CD4-positive, alpha-beta T cell treated with Interleukin-21 for 1 hour (primary cell): ENCODE data around the gene TNS1.

Experiments used
- DNase-seq: peaks from one replicate; pipeline ENCODE4 v3.0.0-alpha.2; 2020

Gene TNS1

DNA sequence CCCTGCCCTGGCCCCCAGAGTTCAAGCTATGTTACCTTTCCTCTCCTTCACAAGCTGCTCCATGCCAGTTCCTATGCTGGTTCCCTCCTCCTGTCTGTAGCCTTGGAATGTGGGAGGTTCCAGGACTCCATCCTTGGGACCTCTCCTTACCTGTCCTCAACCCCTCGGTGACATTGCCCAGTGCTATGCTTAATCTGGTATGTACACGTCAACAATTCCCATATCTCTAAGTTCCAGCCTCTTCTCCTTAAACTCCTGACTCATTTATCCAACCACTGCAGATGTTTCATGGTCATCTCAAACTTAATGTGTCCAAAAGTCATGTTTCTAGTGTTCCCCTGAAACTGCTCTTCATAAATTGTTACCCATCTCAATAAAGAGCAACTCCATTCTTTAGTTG is 160.8 kb downstream of the TNS1 start:
- no peak for DNase-seq

GRCh38 chr2:217840522-217840921 is 162.3 kb downstream of the TNS1 start:
- DNase-seq, result no peak

DNA sequence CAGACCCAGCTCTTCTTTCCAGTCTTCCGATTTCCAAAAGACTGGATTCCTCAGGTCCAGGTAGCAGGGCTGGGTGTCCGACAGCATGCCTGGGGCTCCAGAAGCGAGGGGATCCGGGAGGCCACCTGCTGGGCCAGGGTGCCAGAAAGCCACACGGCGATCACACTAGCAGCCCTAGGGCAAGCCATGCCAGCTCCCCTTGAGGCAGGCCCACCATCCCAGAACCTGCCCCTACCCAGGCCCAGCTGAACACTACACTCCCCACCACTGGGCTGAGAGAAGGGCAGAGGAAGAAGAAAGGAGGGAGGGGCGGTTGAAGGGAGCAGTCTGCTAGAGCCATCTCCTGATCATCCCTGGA is 163.1 kb downstream of the TNS1 start:
- no peak for DNase-seq

DNA sequence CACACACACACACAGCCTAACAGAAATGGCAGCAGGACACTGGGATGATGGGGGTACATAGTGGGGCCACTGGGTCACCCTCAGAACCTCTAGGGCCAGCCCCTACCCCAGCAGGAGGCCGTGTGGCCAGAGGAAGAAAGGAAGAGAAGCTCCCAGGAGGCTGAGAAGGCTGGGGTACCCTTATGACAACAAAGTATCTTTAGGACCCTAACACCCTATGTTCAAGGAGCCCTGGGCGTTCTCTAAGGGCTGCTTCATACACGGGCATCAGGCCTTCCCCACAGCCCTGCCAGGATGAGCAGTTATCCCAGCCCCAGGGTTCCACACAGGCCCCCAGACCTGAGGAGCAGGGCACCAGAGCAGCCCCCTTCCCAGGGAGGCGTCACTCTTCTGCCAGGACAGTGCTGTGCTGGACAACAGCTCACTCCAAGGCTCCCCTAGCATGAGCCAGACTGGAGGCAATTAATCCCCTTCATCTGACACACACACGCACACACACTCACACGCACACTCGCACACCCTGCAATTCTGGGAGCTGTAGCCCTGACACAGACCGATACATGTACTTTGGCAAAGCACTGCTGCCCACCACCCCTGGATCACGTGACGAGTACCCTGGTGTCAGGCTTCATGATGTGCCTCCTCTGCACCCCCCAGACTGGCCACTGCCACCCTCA is 163.6 kb downstream of the TNS1 start:
- no peak for DNase-seq

DNA sequence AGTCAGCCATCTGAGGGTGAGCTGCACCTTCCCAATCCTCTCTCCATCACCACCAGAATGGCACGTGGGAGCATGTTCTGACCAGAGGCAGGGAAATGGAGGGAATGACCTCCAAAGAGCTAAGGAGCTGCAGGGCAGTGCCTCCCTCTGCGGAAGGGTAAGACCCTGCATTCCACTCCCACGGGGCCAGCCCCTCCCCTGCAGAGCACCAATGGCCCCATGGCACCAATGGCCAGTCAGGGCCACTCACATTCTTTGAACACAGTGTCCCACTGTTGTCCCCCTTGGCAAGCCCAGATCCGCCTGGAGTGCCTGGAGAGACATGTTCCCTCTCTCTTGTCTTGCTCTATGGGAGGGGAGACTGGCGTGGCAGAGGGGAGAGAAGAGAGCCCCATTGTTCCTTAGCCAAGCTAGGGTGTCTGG is 164.4 kb downstream of the TNS1 start:
- DNase-seq, result no peak

- DNase-seq, result no peak
Observed at GRCh38 chr2:217837530-217837929, 165.3 kb downstream of the TNS1 start.

- DNase-seq, result no peak
Observed at GRCh38 chr2:217836901-217837491, 165.8 kb downstream of the TNS1 start.

- no peak for DNase-seq
Observed at GRCh38 chr2:217835931-217836891, 166.6 kb downstream of the TNS1 start.

DNA sequence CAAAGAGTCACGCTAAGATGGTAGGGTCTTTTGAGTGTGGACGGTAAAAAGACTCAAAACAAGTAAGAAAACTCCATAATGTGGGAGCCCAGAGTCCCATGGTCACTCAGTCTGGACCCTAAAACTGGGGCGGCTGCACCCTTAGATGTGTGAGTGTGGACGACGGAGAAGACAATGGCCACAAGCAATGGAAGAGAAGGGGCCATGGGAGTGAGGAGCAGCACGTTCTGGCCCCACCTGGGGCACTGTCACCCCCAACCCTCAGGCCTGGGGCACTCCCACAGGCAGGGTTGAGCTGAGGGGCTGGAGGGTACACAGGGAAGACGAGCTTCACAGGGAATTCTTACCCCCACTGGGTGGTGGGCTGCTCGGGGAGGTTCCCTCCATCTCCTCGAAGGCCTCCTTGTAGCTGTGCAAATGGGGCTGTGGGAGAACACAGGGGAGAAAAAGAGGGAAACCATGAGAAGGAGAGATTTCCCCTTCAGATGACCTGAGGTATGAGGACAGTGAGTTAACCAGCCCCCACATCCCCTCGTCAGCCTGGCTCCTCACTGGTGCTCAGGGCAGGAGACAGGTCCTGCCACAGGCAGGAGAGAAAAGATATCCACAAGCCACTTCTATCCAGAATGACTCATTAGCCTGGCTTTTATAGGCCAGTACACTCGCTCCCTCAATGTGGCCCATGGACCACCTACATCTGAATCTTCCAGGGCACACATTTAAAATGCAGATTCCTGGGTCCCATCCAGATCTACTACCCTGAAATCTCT is 167.9 kb downstream of the TNS1 start:
- DNase-seq, result no peak

DNA sequence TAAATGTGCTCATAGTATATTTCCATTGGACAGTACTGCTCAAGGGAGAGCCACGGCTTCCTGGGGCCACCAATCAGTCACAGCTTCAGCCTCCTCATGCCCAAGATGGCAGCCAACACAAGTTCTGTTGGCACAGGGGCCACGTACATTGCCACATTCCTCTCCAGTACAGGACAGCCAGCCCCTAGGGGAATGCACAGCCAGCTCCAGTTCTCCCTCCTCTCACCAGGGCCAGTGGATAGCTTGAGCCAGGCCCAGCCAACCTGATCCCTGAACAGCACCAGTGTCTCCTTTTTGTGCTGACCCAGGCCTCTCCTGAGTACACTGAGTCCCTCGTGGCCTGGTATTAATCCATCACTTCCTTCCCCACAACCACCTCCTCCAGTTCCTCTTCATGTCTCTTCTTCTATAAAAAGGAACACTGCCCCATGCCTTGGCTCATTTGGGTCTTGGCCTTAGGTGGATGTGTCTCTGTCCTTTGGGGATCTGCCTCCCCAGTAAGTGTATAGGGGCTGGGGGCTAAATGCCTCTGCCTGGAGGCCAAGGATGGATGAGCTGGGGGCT is 168.7 kb downstream of the TNS1 start:
- no peak for DNase-seq

- DNase-seq, result no peak
Observed at GRCh38 chr2:217833439-217833838, 169.4 kb downstream of the TNS1 start.

DNA sequence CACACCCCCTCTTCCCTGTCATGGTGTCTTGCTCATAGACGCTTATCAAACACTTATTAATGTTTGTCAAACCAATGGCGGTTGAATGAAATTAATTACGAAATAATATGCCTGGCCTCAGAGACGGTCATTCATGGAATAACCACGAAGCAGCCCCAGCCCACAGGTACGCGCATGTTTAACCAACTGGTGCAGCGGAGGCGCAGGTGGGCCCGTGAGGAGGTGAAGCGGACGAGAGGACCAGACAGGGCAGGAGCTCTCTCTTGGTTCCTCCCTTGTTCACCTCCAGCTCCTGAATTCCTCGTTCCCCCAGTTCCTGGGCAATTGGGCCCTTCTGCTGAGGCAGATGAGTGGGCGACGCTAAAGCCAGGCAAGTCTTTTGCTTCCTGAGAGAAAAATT is 169.8 kb downstream of the TNS1 start:
- no peak for DNase-seq

GRCh38 chr2:217832115-217832514 is 170.7 kb downstream of the TNS1 start:
- no peak for DNase-seq

DNA sequence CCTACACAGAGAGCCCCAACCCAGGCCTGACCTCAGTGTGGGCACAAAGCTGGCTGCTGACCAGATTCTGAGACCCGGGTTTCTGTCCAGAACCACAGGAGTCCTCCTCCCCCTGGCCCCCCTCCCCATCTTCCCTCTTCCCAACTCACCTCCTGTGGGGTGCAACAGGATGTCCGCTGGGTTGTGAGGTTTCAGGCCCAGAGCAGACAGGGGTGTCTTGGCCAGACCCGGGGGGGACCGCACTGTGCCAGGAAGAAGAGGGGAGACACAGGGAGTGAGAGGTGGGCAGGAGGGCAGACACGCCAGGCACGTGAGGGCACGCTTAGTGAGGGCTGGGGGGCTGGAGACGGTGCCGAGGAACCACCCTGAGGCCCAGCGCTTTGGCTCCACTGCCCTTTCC is 171.5 kb downstream of the TNS1 start:
- DNase-seq, result no peak

DNA sequence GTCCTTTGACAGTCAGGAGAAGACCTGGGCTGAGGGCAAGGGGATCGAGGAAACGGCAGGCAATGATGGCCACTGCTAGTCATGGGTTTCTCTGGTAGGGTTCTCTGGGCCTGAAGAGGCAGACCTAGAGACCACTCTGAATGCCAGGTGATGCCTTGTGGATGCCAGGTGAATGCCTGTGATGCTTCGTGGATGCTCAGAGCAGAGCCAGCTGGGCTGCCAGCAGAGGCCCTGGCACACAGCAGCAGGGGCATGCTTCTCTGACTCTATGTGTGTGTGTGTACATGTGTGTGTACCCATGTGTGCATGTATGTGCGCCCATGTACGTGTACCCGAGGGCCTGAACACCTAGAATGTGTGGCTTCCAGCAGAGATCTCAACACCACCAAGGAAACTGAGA is 172.0 kb downstream of the TNS1 start:
- DNase-seq, result no peak

- DNase-seq, result no peak
Observed at GRCh38 chr2:217830061-217830460, 172.7 kb downstream of the TNS1 start.

- DNase-seq, result no peak
Observed at GRCh38 chr2:217829420-217829819, 173.4 kb downstream of the TNS1 start.

DNA sequence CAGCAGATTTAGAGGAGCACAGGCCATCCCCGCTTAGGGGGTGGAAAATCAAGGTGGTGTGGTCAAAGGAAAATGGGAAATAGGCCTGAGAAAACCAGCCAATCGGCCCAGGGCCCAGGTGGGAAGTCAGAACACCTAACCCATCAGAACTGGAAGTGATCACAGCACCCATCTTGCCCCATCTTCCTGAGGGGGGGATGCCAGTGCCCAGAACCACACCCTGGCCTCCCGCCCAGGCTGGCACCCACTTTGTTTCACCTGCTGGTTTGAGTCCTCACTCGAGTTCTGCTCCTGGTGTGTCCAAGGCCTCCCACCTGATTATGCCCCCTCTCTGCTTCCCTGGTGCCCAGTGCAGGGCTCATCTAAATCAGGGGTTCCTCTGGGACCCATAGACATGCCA is 174.5 kb downstream of the TNS1 start:
- no peak for DNase-seq

GRCh38 chr2:217827430-217828201 is 175.2 kb downstream of the TNS1 start:
- no peak for DNase-seq

DNA sequence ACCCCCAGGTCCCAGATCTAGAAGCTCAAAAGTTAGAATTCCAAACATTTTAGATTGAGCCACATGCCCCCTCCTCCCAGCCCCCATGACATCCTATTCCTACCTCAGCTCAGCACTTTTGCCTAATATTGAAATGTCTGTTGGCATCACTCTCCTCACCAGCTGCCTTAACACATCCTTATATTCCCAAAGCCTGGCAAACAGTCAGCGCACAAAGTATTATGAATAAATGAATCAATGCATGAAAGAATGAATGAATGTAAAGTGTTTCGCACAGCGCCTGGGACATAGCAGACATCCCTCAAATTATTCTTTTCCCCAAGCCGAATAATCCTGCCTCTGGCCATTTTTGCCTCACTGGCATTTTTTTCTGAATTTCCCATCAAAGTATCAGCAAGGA is 175.8 kb downstream of the TNS1 start:
- DNase-seq, result no peak

GRCh38 chr2:217826520-217826919 is 176.3 kb downstream of the TNS1 start:
- no peak for DNase-seq
